Urinary bladder (tissue), 4 donors: ENCODE data around the gene DYNLT2. TPM values are rescaled to one million over a fixed set of nuclear protein-coding genes. Genes with fewer than 3 reads are reported as not detected.
A peak's percentile ranks its signal among the peaks of the same experiment; 100 is the strongest.
"Not testable (repeated sequence)": the region's sequence is repeated elsewhere in the genome, so short reads cannot be mapped to it uniquely, and the experiment has no call there.

ENCODE experiments used
- DNase-seq: peaks from one replicate; pipeline ENCODE4 v3.0.0-alpha.2; 2015; ENCODE audit errors: extremely low spot score
- H3K27ac ChIP-seq: one replicate; pipeline ENCODE4 v1.5.1; 2013; ENCODE audit warnings: low read depth, mild to moderate bottlenecking, moderate library complexity
- H3K36me3 ChIP-seq: one replicate; pipeline ENCODE4 v1.6.1; 2013; ENCODE audit warnings: mild to moderate bottlenecking, moderate library complexity; ENCODE audit not compliant: insufficient read depth
- H3K4me1 ChIP-seq: one replicate; pipeline ENCODE4 v1.6.1; 2013; ENCODE audit warnings: mild to moderate bottlenecking, moderate library complexity; ENCODE audit not compliant: insufficient read depth
- H3K4me3 ChIP-seq: one replicate; pipeline ENCODE4 v1.5.1; 2013; ENCODE audit warnings: low read depth, low read length
- WGBS: extraction: QIAGEN DNeasy Blood & Tissue Kit; methylation state at CpG from one replicate; pipeline ENCODE4 v1.1.7; 2013; 5-methylcytosine and 5-hydroxymethylcytosine counted together
- polyA plus RNA-seq: library from polyadenylated mRNA; stranded (reverse); fragments of 200-250 nt; gene quantifications from one replicate; pipeline ENCODE4 v1.2.3, GENCODE V29; 2013
- total RNA-seq: library from RNA; depleted of rRNA; stranded (reverse); fragments of >200 nt; gene quantifications from one replicate; pipeline ENCODE4 v1.2.3, GENCODE V29; 2014
- donor health status: healthy with polysubstance abuse.
- donor health status: healthy.

DYNLT2 gene
- total and polyA plus RNA-seq, 2 donors, result 1.6 to 2.4 TPM

GRCh38 chr6:169714595-169714994, 36.8 kb downstream of the DYNLT2 start:
- Histone ChIP-seq H3K36me3 (peaks cover 3% of the 10 kb centered on the region), H3K4me1 (no peaks in the 10 kb centered on the region)
- WGBS, result 95% methylated on average over 9 of the region's 9 CpGs

GRCh38 chr6:169714178-169714577, 37.2 kb downstream of the DYNLT2 start:
- no peak overlapping the region for H3K27ac ChIP-seq
- no peak for DNase-seq
- WGBS, result 94% methylated on average over 2 of the region's 2 CpGs
- peaks cover 3% of the 10 kb centered on the region for H3K36me3 ChIP-seq
- no peaks in the 10 kb centered on the region for H3K4me1 ChIP-seq
- H3K4me3 ChIP-seq, result no peak overlapping the region

More at GRCh38 chr6:169714595-169714994, 36.8 kb downstream of the DYNLT2 start:
- Histone ChIP-seq H3K27ac (no peak overlapping the region), H3K4me3 (no peak overlapping the region)
- no peak for DNase-seq

GRCh38 chr6:169710009-169710408, 41.4 kb downstream of the DYNLT2 start:
- WGBS, result 79% methylated on average over 3 of the region's 3 CpGs
- DNase-seq, result no peak
- H3K4me3 ChIP-seq, result no peak overlapping the region
- H3K36me3 ChIP-seq, result peaks cover 6% of the 10 kb centered on the region
- H3K4me1 ChIP-seq, result no peaks in the 10 kb centered on the region
- H3K27ac ChIP-seq, result no peak overlapping the region

- peaks cover 6% of the 10 kb centered on the region for H3K36me3 ChIP-seq
- no peak overlapping the region for H3K4me3 ChIP-seq
- H3K4me1 ChIP-seq, result no peaks in the 10 kb centered on the region
- no peak for DNase-seq
- H3K27ac ChIP-seq, result no peak overlapping the region
Observed at GRCh38 chr6:169709293-169709692, 42.1 kb downstream of the DYNLT2 start.

GRCh38 chr6:169707772-169708171, 43.6 kb downstream of the DYNLT2 start:
- H3K4me3 ChIP-seq, result no peak overlapping the region
- peaks cover 6% of the 10 kb centered on the region for H3K36me3 ChIP-seq
- 85% methylated on average over 2 of the region's 2 CpGs for WGBS
- H3K27ac ChIP-seq, result no peak overlapping the region
- H3K4me1 ChIP-seq, result no peaks in the 10 kb centered on the region
- no peak for DNase-seq

GRCh38 chr6:169702840-169703246, 48.5 kb downstream of the DYNLT2 start:
- peak overlapping the region; percentile 88 for H3K4me3 ChIP-seq
- no peaks in the 10 kb centered on the region for H3K4me1 ChIP-seq
- peak overlapping the region; percentile 94 for H3K27ac ChIP-seq
- peaks cover 2% of the 10 kb centered on the region for H3K36me3 ChIP-seq
- WGBS, result 4% methylated on average over 22 of the region's 22 CpGs
- no peak for DNase-seq

GRCh38 chr6:169701954-169702839, 49.2 kb downstream of the DYNLT2 start, which contains the start of the genes C6orf120 and WDR27:
TSS of gene C6orf120 (plus strand) at chr6:169702126. CDS start at chr6:169702460, 334 bp downstream.
TSS of gene WDR27 (minus strand) at chr6:169702029. CDS start at chr6:169689005, 13,024 bp downstream.
- Histone ChIP-seq H3K27ac (peak within 1 kb of the TSS; percentile 94), H3K4me3 (peak within 1 kb of the TSS; percentile 88), H3K36me3 (no peaks in the 10 kb centered on the region), H3K4me1 (no peaks in the 10 kb centered on the region)
- WGBS, result under 1% methylated on average over 92 of the region's 92 CpGs
- peak; percentile 89 for DNase-seq

- no peaks in the 10 kb centered on the region for H3K36me3 ChIP-seq
- DNase-seq, result no peak
- H3K4me3 ChIP-seq, result peak overlapping the region; percentile 88
- under 1% methylated on average over 54 of the region's 54 CpGs for WGBS
- peak overlapping the region; percentile 94 for H3K27ac ChIP-seq
- H3K4me1 ChIP-seq, result no peaks in the 10 kb centered on the region
Observed at GRCh38 chr6:169701311-169701953, 49.9 kb downstream of the DYNLT2 start.

GRCh38 chr6:169700296-169700695, 51.1 kb downstream of the DYNLT2 start:
- no peak overlapping the region for H3K4me3 ChIP-seq
- H3K27ac ChIP-seq, result no peak overlapping the region
- no peaks in the 10 kb centered on the region for H3K36me3 ChIP-seq
- WGBS, result 41% methylated on average over 5 of the region's 5 CpGs
- DNase-seq, result no peak
- H3K4me1 ChIP-seq, result no peaks in the 10 kb centered on the region

GRCh38 chr6:169697115-169697514, 54.3 kb downstream of the DYNLT2 start:
- H3K4me1 ChIP-seq, H3K4me3 ChIP-seq, H3K27ac ChIP-seq, DNase-seq, H3K36me3 ChIP-seq: not testable (repeated sequence)
- WGBS, result 81% methylated on average over 10 of the region's 10 CpGs

- WGBS, result 71% methylated on average over 5 of the region's 5 CpGs
- no peak overlapping the region for H3K27ac ChIP-seq
- DNase-seq, result no peak
Observed at GRCh38 chr6:169695131-169695530, 56.2 kb downstream of the DYNLT2 start.

GRCh38 chr6:169692516-169692915, 58.9 kb downstream of the DYNLT2 start:
- WGBS, result 94% methylated on average over 3 of the region's 3 CpGs

More at GRCh38 chr6:169695131-169695530, 56.2 kb downstream of the DYNLT2 start:
- H3K36me3 ChIP-seq, result no peaks in the 10 kb centered on the region
- H3K4me1 ChIP-seq, result no peaks in the 10 kb centered on the region
- H3K4me3 ChIP-seq, result no peak overlapping the region

GRCh38 chr6:169691260-169691659, 60.1 kb downstream of the DYNLT2 start:
- no peak for DNase-seq
- WGBS, result 96% methylated on average over 2 of the region's 2 CpGs
- no peaks in the 10 kb centered on the region for H3K36me3 ChIP-seq
- no peaks in the 10 kb centered on the region for H3K4me1 ChIP-seq
- H3K4me3 ChIP-seq, result no peak overlapping the region
- no peak overlapping the region for H3K27ac ChIP-seq

More at GRCh38 chr6:169692516-169692915, 58.9 kb downstream of the DYNLT2 start:
- H3K4me1 ChIP-seq, result no peaks in the 10 kb centered on the region
- H3K27ac ChIP-seq, result no peak overlapping the region
- no peak overlapping the region for H3K4me3 ChIP-seq
- DNase-seq, result no peak
- no peaks in the 10 kb centered on the region for H3K36me3 ChIP-seq
